ENCODE measurements around the gene EYS. TPM values are rescaled to one million over a fixed set of nuclear protein-coding genes. Genes with fewer than 3 reads are reported as not detected.

The EYS gene
- total RNA-seq, 1 donor from 2014 or later = not detected

- Mint-ChIP-seq H3K4me1 (ENCODE audit: unreplicated experiment) (peaks cover 7% of the 10 kb centered on the region), H3K36me3 (ENCODE audit: low read depth, unreplicated experiment) (no peaks in the 10 kb centered on the region), H3K9me3 (ENCODE audit: unreplicated experiment) (no peaks in the 10 kb centered on the region), H3K4me3 (ENCODE audit: unreplicated experiment) (no peak overlapping the region), H3K27me3 (ENCODE audit: unreplicated experiment) (peaks cover 2% of the 10 kb centered on the region), H3K27ac (ENCODE audit: unreplicated experiment) (no peak overlapping the region)
- no peak for TF ChIP-seq CTCF (IDR thresholded peaks at IDR 0.05; ENCODE audit: unreplicated experiment)
- no peak for DNase-seq (ENCODE audit: low spot score)
Measured at GRCh38 chr6:63816401-63816981, 1890.5 kb downstream of the EYS start.

GRCh38 chr6:63814459-63814858, 1892.6 kb downstream of the EYS start:
- TF ChIP-seq CTCF (IDR thresholded peaks at IDR 0.05; ENCODE audit: unreplicated experiment) = no peak
- Mint-ChIP-seq H3K9me3 (ENCODE audit: unreplicated experiment) (no peaks in the 10 kb centered on the region), H3K27me3 (ENCODE audit: unreplicated experiment) (peaks cover 2% of the 10 kb centered on the region), H3K4me1 (ENCODE audit: unreplicated experiment) (peaks cover 7% of the 10 kb centered on the region), H3K27ac (ENCODE audit: unreplicated experiment) (no peak overlapping the region), H3K36me3 (ENCODE audit: low read depth, unreplicated experiment) (no peaks in the 10 kb centered on the region), H3K4me3 (ENCODE audit: unreplicated experiment) (no peak overlapping the region)
- DNase-seq (ENCODE audit: low spot score) = no peak

- H3K36me3 Mint-ChIP-seq (ENCODE audit: low read depth, unreplicated experiment) = no peaks in the 10 kb centered on the region
Measured at GRCh38 chr6:63813566-63814120, 1893.4 kb downstream of the EYS start.

GRCh38 chr6:63808576-63808975, 1898.5 kb downstream of the EYS start:
- Mint-ChIP-seq H3K27ac (ENCODE audit: unreplicated experiment) (no peak overlapping the region), H3K27me3 (ENCODE audit: unreplicated experiment) (no peaks in the 10 kb centered on the region), H3K36me3 (ENCODE audit: low read depth, unreplicated experiment) (no peaks in the 10 kb centered on the region), H3K9me3 (ENCODE audit: unreplicated experiment) (no peaks in the 10 kb centered on the region), H3K4me3 (ENCODE audit: unreplicated experiment) (no peak overlapping the region), H3K4me1 (ENCODE audit: unreplicated experiment) (peaks cover 22% of the 10 kb centered on the region)
- DNase-seq (ENCODE audit: low spot score) = no peak
- no peak for TF ChIP-seq CTCF (IDR thresholded peaks at IDR 0.05; ENCODE audit: unreplicated experiment)

More at GRCh38 chr6:63813566-63814120, 1893.4 kb downstream of the EYS start:
- no peak for DNase-seq (ENCODE audit: low spot score)
- H3K4me3 Mint-ChIP-seq (ENCODE audit: unreplicated experiment) = no peak overlapping the region
- TF ChIP-seq CTCF (IDR thresholded peaks at IDR 0.05; ENCODE audit: unreplicated experiment) = no peak
- peaks cover 2% of the 10 kb centered on the region for H3K27me3 Mint-ChIP-seq (ENCODE audit: unreplicated experiment)
- H3K9me3 Mint-ChIP-seq (ENCODE audit: unreplicated experiment) = no peaks in the 10 kb centered on the region
- peaks cover 7% of the 10 kb centered on the region for H3K4me1 Mint-ChIP-seq (ENCODE audit: unreplicated experiment)
- no peak overlapping the region for H3K27ac Mint-ChIP-seq (ENCODE audit: unreplicated experiment)

- H3K4me1 Mint-ChIP-seq (ENCODE audit: unreplicated experiment) = peaks cover 21% of the 10 kb centered on the region
- H3K36me3 Mint-ChIP-seq (ENCODE audit: low read depth, unreplicated experiment) = no peaks in the 10 kb centered on the region
- no peaks in the 10 kb centered on the region for H3K9me3 Mint-ChIP-seq (ENCODE audit: unreplicated experiment)
- DNase-seq (ENCODE audit: low spot score) = no peak
- H3K4me3 Mint-ChIP-seq (ENCODE audit: unreplicated experiment) = no peak overlapping the region
- peak overlapping the region; percentile 83 for H3K27ac Mint-ChIP-seq (ENCODE audit: unreplicated experiment)
- TF ChIP-seq CTCF (IDR thresholded peaks at IDR 0.05; ENCODE audit: unreplicated experiment) = no peak
- no peaks in the 10 kb centered on the region for H3K27me3 Mint-ChIP-seq (ENCODE audit: unreplicated experiment)
Measured at GRCh38 chr6:63807056-63807455, 1900.0 kb downstream of the EYS start.

Measured in endothelial cell (in vitro differentiated cells).